Prostate gland (tissue), 2 donors: ENCODE measurements around the gene LRRC30.

Source experiments
- POLR2AphosphoS5 ChIP-seq: sonication (generic); formaldehyde crosslinking; IDR thresholded peaks from one replicate; pipeline ENCODE4 v1.6.1; 2017; ENCODE audit warnings: antibody characterized with exemption
- TF ChIP-seq, protein P1 (sequence below), 4 experiments: fragments of 200-600 bp in 2 of 4; fragments of 450-650 bp in 2 of 4; sonication (generic) in 2 of 4; IDR thresholded peaks; 1 replicate in 3 of 4; 2 replicates in 1 of 4; pipeline ENCODE4 v1.5.1; 2016 to 2019; ENCODE audit warnings: antibody characterized with exemption in 4 of 4, mild to moderate bottlenecking in 2 of 4, moderate library complexity in 2 of 4

DNA sequence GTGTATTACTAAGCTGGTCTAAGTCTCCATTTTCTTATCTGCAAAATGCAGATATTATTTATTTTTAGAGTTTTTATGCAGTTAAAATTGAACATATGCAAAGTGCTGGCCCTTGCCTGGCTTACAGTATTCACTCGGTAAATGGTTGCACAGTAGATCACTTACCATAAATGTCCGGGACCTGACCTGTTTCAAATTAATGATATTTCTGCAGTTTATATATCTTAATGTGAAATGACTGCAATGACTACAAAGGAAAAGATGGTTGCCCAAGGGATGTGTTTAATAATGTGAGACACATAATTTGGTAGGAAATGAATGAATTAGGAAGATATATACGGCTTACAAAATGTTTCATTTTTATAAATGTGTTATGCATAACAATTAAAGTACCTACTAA, 37.1 kb downstream of the LRRC30 start:
- no peak for TF ChIP-seq POLR2AphosphoS5
- TF ChIP-seq, protein P1, sequence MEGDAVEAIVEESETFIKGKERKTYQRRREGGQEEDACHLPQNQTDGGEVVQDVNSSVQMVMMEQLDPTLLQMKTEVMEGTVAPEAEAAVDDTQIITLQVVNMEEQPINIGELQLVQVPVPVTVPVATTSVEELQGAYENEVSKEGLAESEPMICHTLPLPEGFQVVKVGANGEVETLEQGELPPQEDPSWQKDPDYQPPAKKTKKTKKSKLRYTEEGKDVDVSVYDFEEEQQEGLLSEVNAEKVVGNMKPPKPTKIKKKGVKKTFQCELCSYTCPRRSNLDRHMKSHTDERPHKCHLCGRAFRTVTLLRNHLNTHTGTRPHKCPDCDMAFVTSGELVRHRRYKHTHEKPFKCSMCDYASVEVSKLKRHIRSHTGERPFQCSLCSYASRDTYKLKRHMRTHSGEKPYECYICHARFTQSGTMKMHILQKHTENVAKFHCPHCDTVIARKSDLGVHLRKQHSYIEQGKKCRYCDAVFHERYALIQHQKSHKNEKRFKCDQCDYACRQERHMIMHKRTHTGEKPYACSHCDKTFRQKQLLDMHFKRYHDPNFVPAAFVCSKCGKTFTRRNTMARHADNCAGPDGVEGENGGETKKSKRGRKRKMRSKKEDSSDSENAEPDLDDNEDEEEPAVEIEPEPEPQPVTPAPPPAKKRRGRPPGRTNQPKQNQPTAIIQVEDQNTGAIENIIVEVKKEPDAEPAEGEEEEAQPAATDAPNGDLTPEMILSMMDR (IDR thresholded peaks at IDR 0.05), result no peak
